Measurements from ENCODE around the gene STK10.

The STK10 gene

GRCh38 chr5:172142709-172143215, 45.3 kb downstream of the STK10 start:
- DNase-seq: no peak

- DNase-seq: no peak
Measured at GRCh38 chr5:172141949-172142319, 46.1 kb downstream of the STK10 start.

DNA sequence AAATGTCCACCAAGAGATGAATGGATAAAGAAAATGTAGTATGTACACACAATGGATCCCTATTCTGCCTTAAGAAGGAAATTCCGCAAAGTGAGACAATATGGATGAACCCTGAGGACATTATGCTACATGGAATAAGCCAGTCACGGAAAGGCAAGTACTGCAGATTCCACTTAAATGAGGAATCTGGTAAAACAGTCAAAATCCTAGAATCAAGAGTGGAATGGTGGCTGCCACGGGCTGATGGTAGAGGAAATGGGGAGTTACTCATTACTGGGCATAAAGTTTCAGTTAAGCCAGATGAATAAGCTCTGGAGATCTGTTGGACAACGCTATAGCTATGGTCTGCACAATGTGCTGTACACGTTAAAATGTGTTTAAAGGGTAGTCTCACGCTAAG, 47.2 kb downstream of the STK10 start:
- no peak for DNase-seq

DNA sequence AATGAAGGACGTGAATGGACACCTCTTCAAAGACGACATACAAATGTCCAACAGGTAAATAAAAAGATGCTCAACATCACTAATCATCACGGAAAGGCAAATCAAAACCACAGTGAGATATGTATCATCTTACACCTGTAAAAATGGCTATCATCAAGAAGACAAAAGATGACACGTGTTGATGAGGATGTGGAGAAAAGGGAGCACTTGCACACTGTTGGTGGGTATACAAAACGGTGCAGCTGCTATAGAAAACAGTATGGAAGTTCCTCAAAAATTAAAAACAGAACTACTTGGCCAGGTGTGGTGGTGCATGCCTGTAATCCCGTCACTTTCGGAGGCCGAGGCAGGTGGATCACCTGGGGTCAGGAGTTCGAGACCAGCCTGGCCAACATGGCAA, 47.9 kb downstream of the STK10 start:
- DNase-seq: no peak

- no peak for DNase-seq
Measured at GRCh38 chr5:172137046-172137445, 51.0 kb downstream of the STK10 start.

GRCh38 chr5:172133359-172134029, 54.5 kb downstream of the STK10 start:
- DNase-seq: peak in 2 of 14 donors; percentile 22 to 60

GRCh38 chr5:172131690-172132089, 56.3 kb downstream of the STK10 start:
- DNase-seq: no peak

DNA sequence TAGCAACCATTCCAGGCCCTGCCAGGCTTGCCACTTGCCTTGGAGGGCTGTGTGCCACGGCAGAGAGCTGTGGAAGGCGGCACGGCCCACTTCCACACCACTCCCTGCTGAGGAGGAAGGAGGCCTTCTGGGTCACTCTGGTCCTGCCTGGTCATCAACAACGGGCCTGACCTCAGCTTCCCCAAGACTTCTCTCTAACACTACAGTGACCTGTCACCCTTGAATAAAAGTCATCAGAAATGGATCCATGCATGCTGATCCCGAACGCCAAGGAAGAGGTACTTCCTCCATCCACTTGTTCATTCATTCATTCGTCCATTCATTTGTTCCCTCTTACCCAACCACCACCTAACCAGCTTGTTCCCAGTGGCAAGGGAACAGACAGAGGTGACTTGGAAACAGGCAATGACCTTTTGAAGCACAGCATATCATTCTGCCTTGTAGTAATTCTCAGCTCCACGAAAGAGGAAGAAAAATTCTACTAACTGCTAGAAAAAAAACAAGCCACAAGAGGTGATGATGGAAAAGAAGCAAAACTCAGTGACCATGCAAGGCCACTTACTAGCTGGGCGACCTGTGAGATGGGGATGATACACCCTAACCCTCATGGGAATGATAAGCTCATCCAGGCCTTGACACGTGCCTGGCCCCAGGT, 58.6 kb downstream of the STK10 start:
- no peak for DNase-seq

DNA sequence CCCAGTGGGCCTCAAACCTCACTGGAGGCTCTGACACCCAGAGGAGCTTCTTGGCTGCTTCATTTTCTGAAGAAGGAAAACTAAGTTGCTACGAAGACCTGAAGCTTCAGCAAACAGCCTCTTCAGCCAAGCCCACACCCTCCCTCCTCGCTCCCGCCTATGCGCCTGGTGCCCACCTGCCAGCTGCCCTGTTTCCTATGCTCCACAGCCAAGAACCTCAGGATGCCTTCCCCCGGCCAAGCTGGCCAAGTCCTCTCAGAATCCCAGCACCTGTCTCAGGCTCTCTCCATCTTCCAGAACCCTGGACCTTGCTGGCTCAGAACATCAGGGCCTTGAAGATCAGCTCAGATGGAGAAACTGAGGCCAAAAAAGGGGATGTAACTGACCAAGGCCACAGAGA, 60.4 kb downstream of the STK10 start:
- peak in 1 of 14 donors; percentile 83 for DNase-seq

DNA sequence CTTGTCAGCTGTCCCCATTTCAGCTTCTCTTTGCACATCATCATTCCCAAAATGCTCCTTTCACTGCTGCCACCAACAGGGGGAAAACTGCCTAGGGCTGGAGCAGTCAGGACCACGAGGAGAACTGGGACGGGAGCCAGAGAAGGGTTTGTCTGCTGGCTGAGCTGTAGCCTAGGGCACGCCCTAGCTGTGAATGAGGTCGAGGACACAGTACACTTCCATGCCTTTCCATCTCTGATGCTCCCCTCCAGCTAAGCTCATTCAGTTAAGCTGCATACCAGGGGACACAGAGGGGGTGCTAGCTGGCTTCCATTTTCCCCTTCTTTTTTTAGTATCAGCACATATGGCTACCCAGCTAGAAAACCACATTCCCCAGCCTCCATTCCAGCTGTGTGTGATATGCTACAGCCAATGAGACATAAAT, 64.7 kb downstream of the STK10 start:
- peak in 12 of 14 donors; percentile 16 to 76 (median 65) for DNase-seq

DNA sequence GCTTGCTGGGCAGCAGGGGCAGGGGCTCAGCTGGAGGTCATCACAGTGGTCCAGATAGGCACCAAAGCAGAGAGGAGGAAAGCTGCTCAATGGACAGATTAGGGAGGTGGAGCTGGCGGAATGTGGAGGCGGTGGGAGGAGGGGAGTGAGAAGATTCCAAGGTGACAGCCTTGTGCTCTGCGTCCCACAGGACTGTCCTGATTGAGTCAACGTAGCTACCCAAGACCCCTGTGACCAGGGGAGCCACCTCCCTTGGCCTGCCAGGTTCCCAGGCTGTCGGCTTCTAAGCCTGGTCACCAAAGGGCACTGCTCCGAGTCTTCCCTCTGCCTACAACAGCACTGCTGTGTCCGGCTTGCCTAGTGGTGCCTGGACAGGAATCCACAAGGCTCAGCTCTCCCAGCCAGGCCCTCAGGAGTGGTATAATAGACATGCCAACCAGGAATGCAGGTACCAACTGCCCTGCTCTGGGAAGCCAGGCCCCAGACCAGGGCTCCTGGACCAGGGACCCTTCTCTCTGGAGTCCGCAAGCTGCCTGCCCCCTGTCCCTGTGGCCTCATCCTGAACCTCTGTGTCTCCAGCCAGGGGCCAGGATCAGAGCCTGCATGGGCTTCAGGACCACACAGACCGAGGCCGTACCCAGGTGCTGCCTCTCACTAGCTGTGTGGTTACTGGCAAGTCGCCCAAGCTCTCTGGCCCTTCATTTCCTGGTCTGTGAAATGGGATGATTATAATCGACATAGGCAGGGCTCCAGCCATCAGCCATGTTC, 67.9 kb downstream of the STK10 start:
- peak in 1 of 14 donors; percentile 47 for DNase-seq

- DNase-seq: no peak
Measured at GRCh38 chr5:172118891-172119290, 69.1 kb downstream of the STK10 start.

- peak in 1 of 14 donors; percentile 78 for DNase-seq
Measured at GRCh38 chr5:172117977-172118701, 69.9 kb downstream of the STK10 start.

DNA sequence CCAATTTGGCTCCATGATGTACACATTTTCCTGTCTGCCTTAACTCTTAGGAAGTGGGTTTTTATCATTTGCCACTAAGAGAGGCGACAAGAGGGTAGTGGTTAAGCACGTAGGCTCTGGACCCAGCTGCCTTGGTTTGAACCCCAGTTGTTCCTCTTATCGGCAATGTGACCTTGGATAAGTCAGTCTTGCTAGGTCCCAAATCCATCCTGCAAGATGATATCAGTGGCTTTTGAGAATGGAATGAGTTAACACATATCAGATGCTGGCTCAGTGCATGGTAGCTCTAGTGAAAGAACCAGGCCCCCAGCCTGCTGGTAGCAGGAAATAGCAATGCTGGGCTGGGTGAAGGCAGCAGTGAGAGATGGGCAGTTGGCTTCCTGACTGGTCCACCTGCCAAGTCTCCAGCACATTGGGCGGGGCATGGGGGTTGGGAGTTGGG, 72.5 kb downstream of the STK10 start:
- DNase-seq: peak in 1 of 14 donors; percentile 88

GRCh38 chr5:172114875-172115422, 73.1 kb downstream of the STK10 start:
- DNase-seq: peak in 1 of 14 donors; percentile 20

DNA sequence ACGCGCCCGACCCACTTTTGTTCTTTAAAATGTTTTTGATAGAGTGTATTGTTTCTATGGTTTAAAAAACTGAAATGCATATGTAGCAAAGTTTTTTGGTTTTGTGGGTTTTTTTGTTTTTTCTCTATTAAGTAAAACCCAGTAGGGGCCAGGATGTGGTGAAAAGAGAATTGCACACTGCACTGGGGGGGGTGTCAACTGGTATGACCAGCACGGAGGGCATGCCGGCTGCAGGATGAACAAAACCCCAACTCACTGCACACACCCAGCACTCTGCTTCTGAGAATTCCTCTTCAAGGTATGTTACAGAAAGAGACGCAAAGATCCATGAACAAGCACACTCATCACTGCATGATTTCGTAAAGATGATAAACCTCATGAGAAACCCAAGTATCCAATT, 75.0 kb downstream of the STK10 start:
- no peak for DNase-seq

DNA sequence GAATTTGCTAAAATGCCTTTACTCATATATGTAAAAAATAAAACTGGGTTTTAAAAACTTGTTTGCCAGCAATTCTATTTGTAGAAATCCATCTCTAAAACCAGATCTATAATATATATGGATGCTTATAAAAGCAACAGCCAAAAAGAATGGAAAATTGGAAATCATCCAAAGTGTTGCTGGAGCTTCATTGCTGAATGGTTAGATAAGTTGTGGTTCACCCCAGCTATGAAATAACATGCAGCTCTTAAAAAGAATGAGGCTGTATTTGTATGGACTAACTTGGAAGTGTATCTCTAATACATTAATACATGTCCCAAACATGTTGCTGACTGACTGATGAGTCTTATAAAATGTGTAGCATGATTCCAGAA, 76.2 kb downstream of the STK10 start:
- DNase-seq: no peak

DNA sequence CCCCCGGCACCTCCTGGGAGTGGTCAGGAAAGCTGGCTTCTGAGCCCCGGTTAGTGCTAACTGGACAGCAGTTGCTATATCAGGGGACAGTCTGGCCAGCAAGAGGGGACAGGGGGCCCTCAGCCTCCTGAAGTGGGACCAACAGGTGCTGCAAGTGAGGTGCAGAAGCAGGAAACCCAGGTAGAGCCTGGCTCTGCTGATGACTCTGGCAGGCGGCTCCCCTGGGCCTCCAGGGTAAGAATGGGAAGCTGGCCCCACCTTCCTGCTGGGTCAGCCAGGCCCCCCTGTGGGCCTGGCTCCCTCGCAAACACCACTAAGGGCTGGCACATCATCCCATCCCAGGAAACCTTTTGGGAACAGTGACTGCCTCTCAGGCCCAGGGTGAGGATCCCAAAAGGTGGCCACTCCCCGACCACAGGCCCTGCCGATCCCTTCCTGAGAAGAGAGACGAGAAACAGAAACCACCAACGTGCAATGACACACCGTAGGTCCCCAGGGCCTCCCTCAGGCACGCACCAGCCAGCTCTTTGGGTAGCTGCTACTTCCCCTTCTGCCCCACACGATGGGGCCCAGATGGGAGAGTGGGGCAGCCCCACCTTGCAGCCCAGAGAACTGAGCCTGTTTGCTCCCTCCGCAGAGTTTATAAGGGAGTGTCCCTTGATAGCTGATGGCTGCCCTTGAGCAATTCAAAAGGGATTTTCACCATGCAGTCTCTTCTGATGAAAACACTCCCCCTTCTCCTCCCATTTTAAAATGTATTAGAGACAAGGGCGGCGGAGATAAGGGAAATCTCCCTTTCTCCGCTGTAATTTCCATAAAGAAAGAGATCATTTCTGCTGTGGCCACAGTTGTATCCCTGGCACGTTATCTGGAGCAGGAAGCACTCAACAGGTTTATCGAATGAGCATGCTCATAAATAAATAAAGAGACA, 76.8 kb downstream of the STK10 start:
- DNase-seq: no peak

GRCh38 chr5:172110260-172110815, 77.7 kb downstream of the STK10 start:
- no peak for DNase-seq

- DNase-seq: no peak
Measured at GRCh38 chr5:172109749-172110148, 78.3 kb downstream of the STK10 start.

DNA sequence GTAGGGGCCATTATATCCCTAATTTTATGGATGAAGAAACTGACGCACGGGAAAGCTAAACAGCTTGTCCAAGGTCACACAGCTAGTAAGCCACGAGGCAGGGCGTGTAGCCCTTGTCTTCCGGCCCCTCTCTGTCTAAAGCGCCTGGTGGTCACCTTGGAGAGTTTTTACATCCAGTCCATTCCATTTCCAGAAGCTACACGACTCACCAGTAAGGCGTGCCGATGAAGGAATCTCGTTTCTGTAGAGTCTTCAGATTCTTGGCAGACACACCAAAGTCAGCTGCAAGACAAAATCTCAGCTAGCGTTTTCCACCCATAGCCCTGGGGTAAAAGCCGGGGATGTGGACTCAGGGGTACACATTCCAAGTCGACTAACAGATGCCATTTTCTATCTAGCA, 80.5 kb downstream of the STK10 start:
- DNase-seq: peak in 1 of 14 donors; percentile 72
